SK-N-SH treated with all-trans-retinoic acid at 6 μM for 48 hours (cell line): ENCODE results near the gene BEST1.

Source experiments
- ATAC-seq: fragments of 200-7000 bp; cut with Tn5 transposase; 3 replicates; pipeline ENCODE4 v1.9.1; 2020; ENCODE audit warnings: mild to moderate bottlenecking, moderate library complexity
- ARNTL ChIP-seq: fragments of 450-650 bp; formaldehyde crosslinking; IDR thresholded peaks from 2 replicates; pipeline ENCODE4 v1.5.0; 2020; ENCODE audit warnings: low read depth, mild to moderate bottlenecking, moderate library complexity, borderline replicate concordance
- BACH2 ChIP-seq: fragments of 250-450 bp; sonication (Bioruptor Pico); IDR thresholded peaks from 2 replicates; pipeline ENCODE4 v1.9.0; 2021; ENCODE audit warnings: mild to moderate bottlenecking, borderline replicate concordance
- CREB5 ChIP-seq: fragments of 250-450 bp; sonication (Bioruptor Pico); IDR thresholded peaks from 2 replicates; pipeline ENCODE4 v1.5.1; 2020; ENCODE audit warnings: low read depth, mild to moderate bottlenecking, moderate library complexity
- CSDC2 ChIP-seq: fragments of 250-450 bp; sonication (Bioruptor Pico); IDR thresholded peaks from 2 replicates; pipeline ENCODE4 v1.5.0; 2020; ENCODE audit warnings: mild to moderate bottlenecking, moderate library complexity
- ESRRG ChIP-seq: fragments of 250-450 bp; sonication (Bioruptor Pico); IDR thresholded peaks from 2 replicates; pipeline ENCODE4 v1.6.1; 2021; ENCODE audit warnings: mild to moderate bottlenecking
- GLIS3 ChIP-seq: fragments of 250-450 bp; sonication (Bioruptor Pico); IDR thresholded peaks from 2 replicates; pipeline ENCODE4 v1.5.0; 2020; ENCODE audit warnings: mild to moderate bottlenecking, moderate library complexity
- ISL1 ChIP-seq: fragments of 250-450 bp; sonication (Bioruptor Pico); IDR thresholded peaks from 2 replicates; pipeline ENCODE4 v2.1.2; 2022; ENCODE audit warnings: mild to moderate bottlenecking, moderate library complexity
- OSR1 ChIP-seq: fragments of 250-450 bp; sonication (Bioruptor Pico); IDR thresholded peaks from 2 replicates; pipeline ENCODE4 v1.8.0; 2022; ENCODE audit warnings: moderate library complexity, mild to moderate bottlenecking, inconsistent platforms
- POU6F1 ChIP-seq: fragments of 250-450 bp; sonication (Bioruptor Pico); IDR thresholded peaks from 2 replicates; pipeline ENCODE4 v1.8.0; 2021; ENCODE audit warnings: low read depth, mild to moderate bottlenecking, moderate library complexity, borderline replicate concordance
- PPARA ChIP-seq: fragments of 250-450 bp; sonication (Bioruptor Pico); IDR thresholded peaks from 2 replicates; pipeline ENCODE4 v1.5.0; 2020; ENCODE audit warnings: mild to moderate bottlenecking, borderline replicate concordance
- RARB ChIP-seq: fragments of 250-450 bp; sonication (Bioruptor Pico); IDR thresholded peaks from 2 replicates; pipeline ENCODE4 v1.8.0; 2021; ENCODE audit warnings: mild to moderate bottlenecking, moderate library complexity
- SNAI2 ChIP-seq: fragments of 250-450 bp; sonication (Bioruptor Pico); IDR thresholded peaks from 2 replicates; pipeline ENCODE4 v1.5.0; 2020; ENCODE audit warnings: mild to moderate bottlenecking, moderate library complexity
- TOX ChIP-seq: fragments of 250-450 bp; sonication (Bioruptor Pico); IDR thresholded peaks from 2 replicates; pipeline ENCODE4 v1.8.0; 2021; ENCODE audit warnings: mild to moderate bottlenecking, moderate library complexity, borderline replicate concordance
- TSHZ2 ChIP-seq: fragments of 250-450 bp; sonication (Bioruptor Pico); IDR thresholded peaks from 2 replicates; pipeline ENCODE4 v1.5.0; 2020; ENCODE audit warnings: mild to moderate bottlenecking, moderate library complexity
- ZC3H10 ChIP-seq: fragments of 250-450 bp; sonication (Bioruptor Pico); IDR thresholded peaks from 2 replicates; pipeline ENCODE4 v1.5.1; 2021; ENCODE audit warnings: mild to moderate bottlenecking, moderate library complexity
- ZFP3 ChIP-seq: fragments of 250-450 bp; sonication (Bioruptor Pico); IDR thresholded peaks from 2 replicates; pipeline ENCODE4 v1.5.0; 2020; ENCODE audit warnings: mild to moderate bottlenecking, moderate library complexity
- ZFP30 ChIP-seq: fragments of 450-650 bp; formaldehyde crosslinking; IDR thresholded peaks from 2 replicates; pipeline ENCODE4 v1.5.0; 2022; ENCODE audit warnings: mild to moderate bottlenecking, moderate library complexity
- ZNF565 ChIP-seq: fragments of 450-650 bp; formaldehyde crosslinking; conservative IDR thresholded peaks from 2 replicates; pipeline ENCODE4 v1.5.0; 2020; ENCODE audit warnings: low read depth, mild to moderate bottlenecking, moderate library complexity
- ZNF70 ChIP-seq: fragments of 450-650 bp; formaldehyde crosslinking; IDR thresholded peaks from 2 replicates; pipeline ENCODE4 v1.5.0; 2020; ENCODE audit warnings: mild to moderate bottlenecking, moderate library complexity
- ZNF8 ChIP-seq: fragments of 450-650 bp; formaldehyde crosslinking; IDR thresholded peaks from 2 replicates; pipeline ENCODE4 v1.5.0; 2020; ENCODE audit warnings: mild to moderate bottlenecking, moderate library complexity
- TF ChIP-seq, protein P1 (sequence below): fragments of 250-450 bp; sonication (Bioruptor Pico); IDR thresholded peaks from 2 replicates; pipeline ENCODE4 v1.8.0; 2020; ENCODE audit warnings: mild to moderate bottlenecking, moderate library complexity, borderline replicate concordance
- TF ChIP-seq, protein P2 (sequence below): fragments of 250-450 bp; sonication (Bioruptor Pico); IDR thresholded peaks from 2 replicates; pipeline ENCODE4 v1.5.1; 2021; ENCODE audit warnings: mild to moderate bottlenecking, moderate library complexity

The BEST1 gene

GRCh38 chr11:61905801-61906521, 44.2 kb upstream of the BEST1 start:
- no peak for TF ChIP-seq BACH2 (CRISPR knock-in tag)
- TF ChIP-seq RARB, result no peak
- no peak for TF ChIP-seq SNAI2 (CRISPR knock-in tag)
- no peak for TF ChIP-seq OSR1 (CRISPR knock-in tag)
- TF ChIP-seq TOX (CRISPR knock-in tag), result no peak
- no peak for TF ChIP-seq TSHZ2 (CRISPR knock-in tag)
- TF ChIP-seq GLIS3 (CRISPR knock-in tag), result no peak
- no peak for TF ChIP-seq ESRRG (CRISPR knock-in tag)
- TF ChIP-seq ZFP3 (CRISPR knock-in tag), result no peak
- TF ChIP-seq, protein P1, sequence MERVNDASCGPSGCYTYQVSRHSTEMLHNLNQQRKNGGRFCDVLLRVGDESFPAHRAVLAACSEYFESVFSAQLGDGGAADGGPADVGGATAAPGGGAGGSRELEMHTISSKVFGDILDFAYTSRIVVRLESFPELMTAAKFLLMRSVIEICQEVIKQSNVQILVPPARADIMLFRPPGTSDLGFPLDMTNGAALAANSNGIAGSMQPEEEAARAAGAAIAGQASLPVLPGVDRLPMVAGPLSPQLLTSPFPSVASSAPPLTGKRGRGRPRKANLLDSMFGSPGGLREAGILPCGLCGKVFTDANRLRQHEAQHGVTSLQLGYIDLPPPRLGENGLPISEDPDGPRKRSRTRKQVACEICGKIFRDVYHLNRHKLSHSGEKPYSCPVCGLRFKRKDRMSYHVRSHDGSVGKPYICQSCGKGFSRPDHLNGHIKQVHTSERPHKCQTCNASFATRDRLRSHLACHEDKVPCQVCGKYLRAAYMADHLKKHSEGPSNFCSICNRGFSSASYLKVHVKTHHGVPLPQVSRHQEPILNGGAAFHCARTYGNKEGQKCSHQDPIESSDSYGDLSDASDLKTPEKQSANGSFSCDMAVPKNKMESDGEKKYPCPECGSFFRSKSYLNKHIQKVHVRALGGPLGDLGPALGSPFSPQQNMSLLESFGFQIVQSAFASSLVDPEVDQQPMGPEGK (CRISPR knock-in tag), result no peak
- TF ChIP-seq POU6F1, result no peak
- TF ChIP-seq PPARA (CRISPR knock-in tag), result no peak
- no peak for TF ChIP-seq ZFP30 (CRISPR knock-in tag)
- TF ChIP-seq ARNTL (CRISPR knock-in tag), result no peak
- no peak for TF ChIP-seq ZC3H10 (CRISPR knock-in tag)
- no peak for TF ChIP-seq CSDC2 (CRISPR knock-in tag)
- no peak for TF ChIP-seq CREB5 (CRISPR knock-in tag)
- no peak for TF ChIP-seq ZNF70 (CRISPR knock-in tag)
- ATAC-seq, result no peak

- TF ChIP-seq RARB (no peak), PPARA (CRISPR knock-in tag) (no peak), CSDC2 (CRISPR knock-in tag) (no peak), ISL1 (CRISPR knock-in tag) (no peak), CREB5 (CRISPR knock-in tag) (no peak)
- TF ChIP-seq, all 23 proteins: peak for 0
- no peak for ATAC-seq
Observed at GRCh38 chr11:61906522-61906909, 43.6 kb upstream of the BEST1 start.

- no peak for ATAC-seq
- TF ChIP-seq RARB (no peak), ZFP3 (CRISPR knock-in tag) (no peak), ZNF70 (CRISPR knock-in tag) (no peak), ZNF8 (CRISPR knock-in tag) (no peak), ZNF565 (CRISPR knock-in tag) (no peak), POU6F1 (no peak), TSHZ2 (CRISPR knock-in tag) (no peak), OSR1 (CRISPR knock-in tag) (no peak), ZFP30 (CRISPR knock-in tag) (no peak), PPARA (CRISPR knock-in tag) (no peak), ESRRG (CRISPR knock-in tag) (no peak)
- TF ChIP-seq, protein P2, sequence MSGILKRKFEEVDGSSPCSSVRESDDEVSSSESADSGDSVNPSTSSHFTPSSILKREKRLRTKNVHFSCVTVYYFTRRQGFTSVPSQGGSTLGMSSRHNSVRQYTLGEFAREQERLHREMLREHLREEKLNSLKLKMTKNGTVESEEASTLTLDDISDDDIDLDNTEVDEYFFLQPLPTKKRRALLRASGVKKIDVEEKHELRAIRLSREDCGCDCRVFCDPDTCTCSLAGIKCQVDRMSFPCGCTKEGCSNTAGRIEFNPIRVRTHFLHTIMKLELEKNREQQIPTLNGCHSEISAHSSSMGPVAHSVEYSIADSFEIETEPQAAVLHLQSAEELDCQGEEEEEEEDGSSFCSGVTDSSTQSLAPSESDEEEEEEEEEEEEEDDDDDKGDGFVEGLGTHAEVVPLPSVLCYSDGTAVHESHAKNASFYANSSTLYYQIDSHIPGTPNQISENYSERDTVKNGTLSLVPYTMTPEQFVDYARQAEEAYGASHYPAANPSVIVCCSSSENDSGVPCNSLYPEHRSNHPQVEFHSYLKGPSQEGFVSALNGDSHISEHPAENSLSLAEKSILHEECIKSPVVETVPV (CRISPR knock-in tag), result no peak
Observed at GRCh38 chr11:61907282-61907681, 42.9 kb upstream of the BEST1 start.
